Ectodermal cell (in vitro differentiated cells): ENCODE data around the gene IL6ST.

Source experiments
- H3K27ac ChIP-seq: 2 replicates; pipeline ENCODE4 v1.7.0; 2013; ENCODE audit warnings: mild to moderate bottlenecking, low read depth, low read length; ENCODE audit not compliant: insufficient read depth, poor library complexity, severe bottlenecking
- H3K27me3 ChIP-seq: 2 replicates; pipeline ENCODE4 v1.7.0; 2013; ENCODE audit warnings: mild to moderate bottlenecking, low read length; ENCODE audit not compliant: insufficient read depth, control insufficient read depth, poor library complexity, severe bottlenecking
- H3K36me3 ChIP-seq: one replicate; pipeline ENCODE4 v1.7.0; 2013; ENCODE audit warnings: low read length; ENCODE audit not compliant: control insufficient read depth, insufficient read depth
- H3K4me1 ChIP-seq: one replicate; pipeline ENCODE4 v1.7.0; 2013; ENCODE audit warnings: low read length; ENCODE audit not compliant: control insufficient read depth, insufficient read depth
- H3K4me3 ChIP-seq: 2 replicates; pipeline ENCODE4 v1.7.0; 2013; ENCODE audit warnings: low read depth, low read length, control low read depth; ENCODE audit not compliant: insufficient read depth
- H3K9me3 ChIP-seq: 2 replicates; pipeline ENCODE4 v1.7.0; 2013; ENCODE audit warnings: mild to moderate bottlenecking, low read length, moderate library complexity; ENCODE audit not compliant: control insufficient read depth
- WGBS, 2 experiments: methylation state at CpG; one replicate each; pipeline ENCODE4 v1.1.7; 2013; ENCODE audit warnings: missing lambda C conversion rate in 2 of 2; 5-methylcytosine and 5-hydroxymethylcytosine counted together

IL6ST gene

GRCh38 chr5:55923865-55924500 lies 70.8 kb downstream of the IL6ST start:
- Histone ChIP-seq H3K4me1 (no peaks in the 10 kb centered on the region), H3K4me3 (no peak overlapping the region), H3K27ac (no peak overlapping the region), H3K27me3 (no peaks in the 10 kb centered on the region), H3K9me3 (no peaks in the 10 kb centered on the region), H3K36me3 (no peaks in the 10 kb centered on the region)
- 90 to 94% methylated on average over 9 of the region's 9 CpGs for WGBS, 2 experiments

GRCh38 chr5:55923177-55923771 lies 71.5 kb downstream of the IL6ST start:
- 58 to 59% methylated on average over 17 of the region's 17 CpGs for WGBS, 2 experiments
- Histone ChIP-seq H3K4me1 (no peaks in the 10 kb centered on the region), H3K27me3 (no peaks in the 10 kb centered on the region), H3K4me3 (no peak overlapping the region), H3K9me3 (no peaks in the 10 kb centered on the region), H3K27ac (no peak overlapping the region), H3K36me3 (no peaks in the 10 kb centered on the region)

DNA sequence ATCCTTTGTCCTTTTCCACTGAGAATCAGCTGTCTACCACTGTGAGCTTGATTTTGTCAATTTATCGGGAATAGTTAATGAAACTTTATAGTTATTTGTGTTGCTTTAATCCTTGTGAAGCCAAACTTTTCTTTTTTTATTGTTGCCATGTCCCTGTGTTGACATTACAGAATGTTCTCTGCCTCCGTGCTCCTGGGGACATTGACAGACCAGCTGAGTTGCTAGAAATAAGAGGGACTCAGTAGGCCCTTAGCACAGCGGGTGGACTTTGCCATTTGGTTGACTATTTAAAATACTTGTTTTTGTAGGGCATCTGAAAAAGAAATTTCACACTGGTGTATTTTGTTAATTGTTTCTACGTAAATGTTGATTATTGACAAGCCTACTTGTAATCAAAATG lies 73.1 kb downstream of the IL6ST start:
- 92% methylated on average over 4 of the region's 4 CpGs for WGBS, 2 experiments
- Histone ChIP-seq H3K27ac (no peak overlapping the region), H3K4me1 (no peaks in the 10 kb centered on the region), H3K9me3 (no peaks in the 10 kb centered on the region), H3K27me3 (no peaks in the 10 kb centered on the region), H3K36me3 (no peaks in the 10 kb centered on the region), H3K4me3 (no peak overlapping the region)

- no peaks in the 10 kb centered on the region for H3K9me3 ChIP-seq
- H3K4me3 ChIP-seq: no peak overlapping the region
- 87 to 88% methylated on average over 5 of the region's 5 CpGs for WGBS, 2 experiments
- H3K36me3 ChIP-seq: no peaks in the 10 kb centered on the region
- no peak overlapping the region for H3K27ac ChIP-seq
- H3K4me1 ChIP-seq: no peaks in the 10 kb centered on the region
- no peaks in the 10 kb centered on the region for H3K27me3 ChIP-seq
These were observed 74.0 kb downstream of the IL6ST start for GRCh38 chr5:55920784-55921183.

DNA sequence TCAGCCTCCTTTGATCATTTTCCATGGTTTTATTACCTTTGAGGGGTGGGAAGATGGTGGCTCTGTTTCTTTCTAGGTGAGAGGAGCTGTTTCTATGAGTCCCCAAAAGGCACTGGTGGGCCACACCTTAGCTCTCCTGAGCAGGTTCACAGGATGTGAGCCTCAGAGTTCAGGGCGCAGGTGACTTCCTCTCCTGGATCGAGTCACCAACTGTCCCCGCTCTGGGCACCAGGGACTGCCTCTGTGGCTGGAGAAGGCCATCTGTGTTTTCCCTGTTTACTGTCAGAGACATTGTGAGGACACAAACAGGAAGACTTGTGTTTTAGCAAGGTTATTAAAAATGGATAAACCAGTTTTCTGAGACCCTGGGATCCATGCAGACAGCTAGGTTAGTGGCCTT lies 75.1 kb downstream of the IL6ST start:
- H3K36me3 ChIP-seq: no peaks in the 10 kb centered on the region
- H3K9me3 ChIP-seq: no peaks in the 10 kb centered on the region
- H3K4me3 ChIP-seq: no peak overlapping the region
- no peak overlapping the region for H3K27ac ChIP-seq
- 90 to 95% methylated on average over 3 of the region's 3 CpGs for WGBS, 2 experiments
- no peaks in the 10 kb centered on the region for H3K27me3 ChIP-seq
- H3K4me1 ChIP-seq: no peaks in the 10 kb centered on the region

DNA sequence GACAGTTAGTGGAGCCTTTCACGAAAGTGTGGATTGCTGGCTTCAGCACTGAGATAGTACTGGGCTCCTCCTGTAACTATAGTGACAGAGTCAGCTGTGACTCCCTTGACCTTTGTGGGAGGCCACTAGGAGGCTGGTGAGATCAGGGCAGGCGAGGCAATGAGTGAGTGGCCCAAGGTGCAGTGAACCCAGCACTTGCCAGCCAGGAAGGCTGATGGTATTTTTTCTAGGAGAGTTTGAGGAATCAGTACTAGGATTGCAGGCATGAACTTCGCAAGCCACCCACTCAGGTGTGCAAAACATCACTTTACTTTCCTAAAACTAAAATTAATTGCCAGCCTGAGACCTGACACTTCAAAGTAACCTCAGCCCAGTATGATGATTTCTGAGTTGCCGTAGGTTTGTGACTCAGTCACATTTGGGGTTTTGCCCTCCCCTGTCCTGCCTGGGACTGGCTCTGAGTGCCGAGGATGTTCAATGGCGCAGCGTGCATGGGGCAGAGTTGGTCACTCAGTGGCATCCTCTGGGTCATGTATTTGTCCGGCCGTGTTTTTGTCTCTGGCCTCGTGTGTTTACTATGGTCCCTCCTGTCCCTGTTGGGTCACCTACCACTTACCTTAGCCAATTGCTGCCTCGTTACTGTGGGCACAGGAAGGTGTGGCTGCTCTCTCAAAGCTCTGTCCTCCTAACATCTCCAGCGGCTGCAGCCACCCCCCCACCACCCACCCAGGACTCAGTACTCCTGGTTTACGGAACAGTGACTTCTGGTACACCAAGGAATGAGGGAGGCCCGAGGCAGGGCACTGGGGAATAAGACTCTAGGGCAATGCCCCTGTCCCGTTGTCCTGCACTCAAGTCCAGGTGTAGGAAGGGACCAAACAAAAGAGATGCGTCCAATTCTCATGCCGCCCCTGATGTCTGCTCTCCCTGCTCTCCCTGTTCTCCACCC lies 76.4 kb downstream of the IL6ST start:
- H3K27ac ChIP-seq: no peak overlapping the region
- H3K9me3 ChIP-seq: no peaks in the 10 kb centered on the region
- H3K27me3 ChIP-seq: no peaks in the 10 kb centered on the region
- no peaks in the 10 kb centered on the region for H3K36me3 ChIP-seq
- no peak overlapping the region for H3K4me3 ChIP-seq
- 93% methylated on average over 17 of the region's 17 CpGs for WGBS, 2 experiments
- H3K4me1 ChIP-seq: no peaks in the 10 kb centered on the region

- H3K27me3 ChIP-seq: no peaks in the 10 kb centered on the region
- 87 to 91% methylated on average over 5 of the region's 5 CpGs for WGBS, 2 experiments
- no peaks in the 10 kb centered on the region for H3K9me3 ChIP-seq
- H3K4me1 ChIP-seq: no peaks in the 10 kb centered on the region
- no peak overlapping the region for H3K27ac ChIP-seq
- H3K36me3 ChIP-seq: no peaks in the 10 kb centered on the region
- H3K4me3 ChIP-seq: no peak overlapping the region
These were observed 77.2 kb downstream of the IL6ST start for GRCh38 chr5:55917402-55918086.

GRCh38 chr5:55916986-55917385 lies 77.8 kb downstream of the IL6ST start:
- 85 to 86% methylated on average over 10 of the region's 10 CpGs for WGBS, 2 experiments
- Histone ChIP-seq H3K36me3 (no peaks in the 10 kb centered on the region), H3K4me3 (no peak overlapping the region), H3K27me3 (no peaks in the 10 kb centered on the region), H3K9me3 (no peaks in the 10 kb centered on the region), H3K4me1 (no peaks in the 10 kb centered on the region), H3K27ac (no peak overlapping the region)

DNA sequence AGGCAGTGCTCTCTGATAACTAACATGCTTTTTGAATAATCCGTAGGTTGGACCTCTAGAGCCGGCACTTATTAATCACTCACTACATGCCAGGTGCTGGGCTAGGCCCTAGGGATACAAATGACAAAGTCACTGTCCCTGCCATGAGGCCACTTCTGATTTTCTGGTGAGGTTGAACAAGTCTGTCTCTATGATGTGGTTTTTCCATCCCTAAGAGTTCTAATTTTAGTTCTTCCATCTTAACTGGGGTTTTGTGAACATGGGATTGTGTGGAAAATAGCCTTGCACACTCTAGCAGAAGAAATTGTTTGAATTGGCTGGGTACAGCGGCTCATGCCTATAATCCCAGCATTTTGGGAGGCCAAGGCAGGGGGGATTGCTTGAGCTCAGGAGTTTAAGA lies 79.0 kb downstream of the IL6ST start:
- Histone ChIP-seq H3K27ac (no peak overlapping the region), H3K27me3 (no peaks in the 10 kb centered on the region), H3K4me3 (no peak overlapping the region), H3K36me3 (no peaks in the 10 kb centered on the region), H3K9me3 (no peaks in the 10 kb centered on the region), H3K4me1 (no peaks in the 10 kb centered on the region)
- 91 to 94% methylated on average over 3 of the region's 3 CpGs for WGBS, 2 experiments

DNA sequence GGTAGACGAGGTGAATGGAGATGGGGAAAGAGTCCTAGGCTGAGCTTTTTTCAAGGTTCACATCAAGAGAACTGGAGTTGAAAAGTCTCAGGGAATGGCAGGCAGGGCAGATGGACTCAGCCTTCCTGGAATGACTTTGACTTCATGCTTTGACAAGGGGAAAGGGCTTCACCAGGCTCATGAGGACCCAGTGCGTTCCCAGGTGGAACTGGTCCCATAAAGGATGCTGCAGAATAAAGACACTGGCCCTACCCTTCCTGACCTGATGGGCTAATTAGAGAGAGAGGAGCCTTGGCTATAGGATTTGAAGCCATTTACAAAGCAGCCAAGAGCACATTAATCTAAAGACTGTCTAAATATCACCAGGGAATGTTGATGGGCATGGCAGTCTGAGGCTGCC lies 79.8 kb downstream of the IL6ST start:
- no peaks in the 10 kb centered on the region for H3K27me3 ChIP-seq
- no peaks in the 10 kb centered on the region for H3K9me3 ChIP-seq
- H3K4me3 ChIP-seq: no peak overlapping the region
- no peaks in the 10 kb centered on the region for H3K36me3 ChIP-seq
- H3K4me1 ChIP-seq: no peaks in the 10 kb centered on the region
- H3K27ac ChIP-seq: no peak overlapping the region
- WGBS, 2 experiments: 87 to 92% methylated on average over 2 of the region's 2 CpGs
